HG02759 (cell line): ENCODE results near the gene CLDN18.

Source experiments
- ATAC-seq: cut with Tn5 transposase; IDR thresholded peaks from one replicate; pipeline ENCODE4 v1.9.1; 2021; ENCODE audit warnings: mild to moderate bottlenecking, moderate library complexity; ENCODE audit not compliant: unreplicated experiment

Gene CLDN18

DNA sequence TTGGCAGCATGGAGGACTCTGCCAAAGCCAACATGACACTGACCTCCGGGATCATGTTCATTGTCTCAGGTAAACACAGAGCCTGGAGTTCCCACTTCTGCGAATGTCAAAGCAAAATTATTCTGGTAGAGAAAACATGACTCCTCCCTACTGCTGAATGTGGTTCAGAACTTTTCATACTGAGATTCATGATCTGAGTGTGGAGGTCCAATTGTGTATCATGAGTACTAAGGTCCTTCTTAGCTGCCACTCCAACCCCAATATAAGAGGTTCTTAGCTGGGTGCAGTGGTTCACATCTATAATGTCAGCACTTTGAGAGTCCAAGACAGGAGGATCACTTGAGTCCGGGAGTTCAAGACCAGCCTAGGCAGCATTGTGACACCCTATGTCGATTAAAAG is 13.8 kb downstream of the CLDN18 start:
- peak; percentile 47 for ATAC-seq

DNA sequence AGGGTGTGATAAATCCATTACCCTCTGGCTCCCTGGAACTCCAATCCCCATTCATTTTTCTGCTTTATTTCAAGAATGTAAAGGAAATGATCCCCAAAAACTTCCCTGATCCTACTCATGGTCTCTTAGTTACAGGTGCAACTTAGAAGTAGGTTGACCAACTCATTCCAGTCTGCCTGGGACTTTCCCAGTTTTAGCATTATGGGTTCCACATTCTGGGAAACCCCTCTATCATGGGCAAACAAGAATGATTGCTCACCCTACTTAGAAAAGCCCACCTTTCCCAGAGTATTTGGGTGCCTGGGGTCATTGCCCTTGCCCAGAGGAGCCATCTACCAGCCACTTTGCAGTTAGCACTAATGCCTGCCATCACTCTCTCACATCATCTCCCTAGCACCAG is 15.6 kb downstream of the CLDN18 start:
- ATAC-seq: no peak

DNA sequence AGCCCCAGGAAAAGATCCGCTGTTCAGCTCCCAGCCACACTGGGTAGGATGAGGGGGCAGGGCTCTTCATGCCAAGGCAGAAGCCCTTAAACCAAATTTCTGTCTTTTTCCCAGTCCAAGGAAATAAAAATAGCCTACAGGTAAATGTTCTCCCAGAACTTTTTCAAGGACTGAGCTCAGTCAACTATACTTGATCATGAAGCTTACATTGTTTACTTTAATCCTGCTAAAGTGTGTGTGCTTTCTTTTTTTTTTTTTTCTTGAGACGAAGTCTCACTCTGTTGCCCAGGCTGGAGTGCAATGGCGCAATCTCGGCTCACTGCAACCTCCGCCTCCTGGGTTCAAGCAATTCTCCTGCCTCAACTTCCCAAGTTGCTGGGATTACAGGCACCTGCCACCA is 17.9 kb downstream of the CLDN18 start:
- no peak for ATAC-seq

DNA sequence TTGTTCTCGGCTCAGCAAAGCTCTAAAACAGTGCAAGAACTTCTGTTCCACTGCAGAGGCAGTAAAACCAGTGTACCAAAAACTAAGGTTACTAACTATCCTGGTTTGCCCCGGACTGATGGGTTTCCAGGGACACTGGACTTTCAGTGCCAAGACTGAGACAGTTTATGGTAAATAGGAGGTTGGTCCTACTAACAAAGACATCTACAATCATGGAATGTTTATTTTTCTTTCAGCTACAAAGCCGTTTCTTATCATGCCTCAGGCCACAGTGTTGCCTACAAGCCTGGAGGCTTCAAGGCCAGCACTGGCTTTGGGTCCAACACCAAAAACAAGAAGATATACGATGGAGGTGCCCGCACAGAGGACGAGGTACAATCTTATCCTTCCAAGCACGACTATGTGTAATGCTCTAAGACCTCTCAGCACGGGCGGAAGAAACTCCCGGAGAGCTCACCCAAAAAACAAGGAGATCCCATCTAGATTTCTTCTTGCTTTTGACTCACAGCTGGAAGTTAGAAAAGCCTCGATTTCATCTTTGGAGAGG is 20.8 kb downstream of the CLDN18 start:
- no peak for ATAC-seq

DNA sequence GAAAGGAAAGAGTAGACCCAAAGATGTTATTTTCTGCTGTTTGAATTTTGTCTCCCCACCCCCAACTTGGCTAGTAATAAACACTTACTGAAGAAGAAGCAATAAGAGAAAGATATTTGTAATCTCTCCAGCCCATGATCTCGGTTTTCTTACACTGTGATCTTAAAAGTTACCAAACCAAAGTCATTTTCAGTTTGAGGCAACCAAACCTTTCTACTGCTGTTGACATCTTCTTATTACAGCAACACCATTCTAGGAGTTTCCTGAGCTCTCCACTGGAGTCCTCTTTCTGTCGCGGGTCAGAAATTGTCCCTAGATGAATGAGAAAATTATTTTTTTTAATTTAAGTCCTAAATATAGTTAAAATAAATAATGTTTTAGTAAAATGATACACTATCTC is 21.6 kb downstream of the CLDN18 start:
- ATAC-seq: no peak

DNA sequence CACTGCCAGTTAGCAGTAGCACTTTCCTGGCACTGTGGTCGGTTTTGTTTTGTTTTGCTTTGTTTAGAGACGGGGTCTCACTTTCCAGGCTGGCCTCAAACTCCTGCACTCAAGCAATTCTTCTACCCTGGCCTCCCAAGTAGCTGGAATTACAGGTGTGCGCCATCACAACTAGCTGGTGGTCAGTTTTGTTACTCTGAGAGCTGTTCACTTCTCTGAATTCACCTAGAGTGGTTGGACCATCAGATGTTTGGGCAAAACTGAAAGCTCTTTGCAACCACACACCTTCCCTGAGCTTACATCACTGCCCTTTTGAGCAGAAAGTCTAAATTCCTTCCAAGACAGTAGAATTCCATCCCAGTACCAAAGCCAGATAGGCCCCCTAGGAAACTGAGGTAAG is 22.6 kb downstream of the CLDN18 start:
- peak; percentile 43 for ATAC-seq

DNA sequence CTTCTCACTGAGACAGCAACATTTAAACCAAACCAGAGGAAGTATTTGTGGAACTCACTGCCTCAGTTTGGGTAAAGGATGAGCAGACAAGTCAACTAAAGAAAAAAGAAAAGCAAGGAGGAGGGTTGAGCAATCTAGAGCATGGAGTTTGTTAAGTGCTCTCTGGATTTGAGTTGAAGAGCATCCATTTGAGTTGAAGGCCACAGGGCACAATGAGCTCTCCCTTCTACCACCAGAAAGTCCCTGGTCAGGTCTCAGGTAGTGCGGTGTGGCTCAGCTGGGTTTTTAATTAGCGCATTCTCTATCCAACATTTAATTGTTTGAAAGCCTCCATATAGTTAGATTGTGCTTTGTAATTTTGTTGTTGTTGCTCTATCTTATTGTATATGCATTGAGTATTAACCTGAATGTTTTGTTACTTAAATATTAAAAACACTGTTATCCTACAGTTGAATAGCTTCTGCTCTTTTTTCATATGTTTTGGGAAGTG is 23.3 kb downstream of the CLDN18 start:
- ATAC-seq: peak; percentile 32

DNA sequence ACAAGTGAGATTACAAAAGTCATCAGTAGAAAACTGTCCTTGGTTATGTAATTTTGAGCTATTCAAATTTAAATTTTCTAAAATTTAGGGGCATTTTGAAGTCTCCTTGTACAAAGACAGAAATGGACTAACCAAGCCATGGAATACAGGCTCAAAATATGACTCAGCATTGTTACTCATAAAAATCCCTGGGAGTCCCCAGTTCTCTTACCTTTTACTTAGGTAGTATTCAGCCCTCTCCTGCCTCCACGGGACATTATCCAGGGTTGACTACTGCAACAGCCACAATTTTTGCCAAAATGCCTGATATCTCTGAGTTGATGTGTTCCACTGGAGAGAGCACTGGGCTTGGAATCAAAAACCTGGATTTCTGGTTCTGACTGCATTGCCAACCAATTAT is 25.0 kb downstream of the CLDN18 start:
- ATAC-seq: peak; percentile 33

DNA sequence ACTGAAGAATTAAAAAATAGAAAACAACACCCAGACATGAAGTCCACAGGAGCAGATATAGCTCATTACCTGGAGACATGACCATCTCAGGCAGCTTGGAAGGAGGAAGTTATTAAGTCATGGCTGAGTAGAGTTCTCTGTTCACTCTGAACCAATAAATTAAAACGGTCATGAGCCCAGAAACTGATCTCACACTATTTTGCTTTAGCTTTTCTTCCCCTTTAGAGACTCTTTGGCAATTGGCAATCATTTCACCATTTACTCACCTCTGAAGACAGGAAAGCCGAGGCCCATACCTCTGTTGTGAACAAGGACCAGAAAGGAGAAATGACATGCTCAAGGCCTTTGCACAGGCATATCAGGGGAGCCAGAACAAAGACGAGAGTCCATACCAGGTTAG is 26.6 kb downstream of the CLDN18 start:
- no peak for ATAC-seq

DNA sequence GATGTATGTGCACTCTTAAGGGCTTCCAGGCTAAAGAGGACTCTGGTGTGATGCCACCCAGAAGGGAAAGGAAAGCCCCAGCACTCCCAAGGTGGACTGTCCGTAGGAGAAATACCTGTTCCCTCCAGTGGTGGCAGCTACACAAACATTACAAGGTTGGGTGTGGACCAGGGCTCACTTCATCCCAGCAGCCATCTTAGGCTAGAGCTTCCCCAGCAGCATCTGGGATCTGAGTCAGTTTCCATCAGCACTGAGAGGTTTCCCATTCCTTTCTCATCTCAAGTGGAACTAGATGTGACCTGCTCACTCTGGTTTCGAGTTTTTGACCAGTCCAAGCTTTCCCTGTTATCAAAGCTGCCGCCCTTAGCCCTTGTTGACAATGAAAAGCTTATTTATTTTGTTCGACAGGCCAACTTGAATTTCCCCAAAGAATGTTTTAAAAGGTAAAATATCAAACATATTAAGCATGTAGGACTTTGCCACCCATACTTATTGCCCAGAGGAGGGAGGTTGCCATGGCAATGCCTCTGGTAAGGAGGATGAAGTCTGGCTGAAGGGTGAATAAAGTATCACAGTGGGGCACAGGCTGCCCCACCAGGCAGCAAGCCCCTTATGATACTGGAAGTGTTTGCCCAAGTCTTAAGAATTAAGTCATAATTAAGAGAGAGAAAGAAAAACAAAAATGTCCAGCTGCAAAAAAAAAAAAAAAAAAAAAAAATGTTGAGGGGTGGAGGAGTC is 28.9 kb downstream of the CLDN18 start:
- no peak for ATAC-seq

DNA sequence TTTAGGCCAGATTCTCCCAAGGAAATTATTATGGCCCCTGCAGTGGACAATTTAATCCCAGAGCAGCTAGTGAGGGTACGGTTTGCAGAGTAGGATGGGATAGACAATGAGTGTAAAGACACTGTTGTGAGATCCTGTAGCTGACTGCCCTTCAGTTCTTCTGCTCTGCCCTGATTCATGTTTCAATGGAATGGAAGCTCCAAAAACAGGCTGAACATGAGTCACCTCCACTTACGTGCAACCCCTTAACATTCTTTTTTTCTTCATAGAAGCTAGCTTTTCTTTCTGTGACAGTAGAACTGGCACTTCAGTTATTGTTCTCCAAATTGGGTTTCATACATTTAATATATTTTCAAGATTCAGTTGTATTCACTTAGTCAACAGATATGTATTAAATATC is 32.1 kb downstream of the CLDN18 start:
- ATAC-seq: no peak

DNA sequence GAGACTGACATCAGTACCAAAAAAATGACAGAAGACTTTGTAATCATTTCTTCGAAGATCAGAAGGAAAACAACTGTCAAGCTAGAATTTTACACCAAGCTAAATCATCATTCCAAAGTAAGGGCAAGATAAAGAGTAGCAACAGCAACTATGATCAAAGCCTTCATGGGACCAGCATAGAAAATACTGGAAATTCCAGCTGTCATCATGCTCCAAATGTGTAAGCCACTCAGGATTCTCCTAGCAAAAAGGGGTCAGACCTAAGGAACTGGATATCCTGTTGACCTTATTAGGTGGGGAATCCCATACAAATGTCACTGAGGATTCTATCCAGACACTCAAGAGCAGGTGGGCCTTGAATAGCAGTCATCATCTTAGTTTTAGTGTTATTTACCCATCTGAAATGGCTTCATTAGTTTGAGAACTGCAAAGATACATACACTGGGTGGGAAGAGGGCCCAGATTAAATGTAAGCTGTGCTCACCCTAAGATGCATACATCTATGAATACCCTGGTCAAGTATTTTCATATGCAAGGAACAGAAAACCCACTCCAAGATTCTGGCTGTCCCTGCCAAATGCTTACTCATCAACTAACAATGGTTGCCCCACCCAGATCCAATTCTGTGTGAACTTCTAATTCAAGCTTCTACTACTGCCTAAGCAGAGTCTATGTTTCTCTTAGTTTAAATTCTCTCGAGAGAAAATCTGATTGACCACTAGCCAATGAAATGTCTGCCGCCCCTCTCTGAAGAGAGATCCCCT is 33.5 kb downstream of the CLDN18 start:
- ATAC-seq: no peak

DNA sequence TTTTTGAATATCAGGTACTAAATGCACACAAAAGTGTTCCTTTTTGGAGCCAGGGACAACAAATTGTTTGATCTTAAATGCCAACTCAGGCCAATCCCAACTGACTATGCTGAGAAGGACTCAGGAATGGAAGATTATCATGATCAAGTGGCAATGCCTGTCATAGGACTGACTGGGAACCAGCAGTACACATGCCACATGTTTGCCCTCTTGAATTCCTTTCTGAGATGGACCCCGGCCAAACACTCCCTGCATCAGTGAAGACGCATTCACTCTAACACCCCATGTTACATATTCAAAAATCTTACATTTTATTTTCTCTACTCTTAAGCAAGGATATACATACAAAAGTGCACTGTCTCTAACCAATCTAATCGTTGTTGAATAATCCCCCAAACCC is 36.1 kb downstream of the CLDN18 start:
- no peak for ATAC-seq

DNA sequence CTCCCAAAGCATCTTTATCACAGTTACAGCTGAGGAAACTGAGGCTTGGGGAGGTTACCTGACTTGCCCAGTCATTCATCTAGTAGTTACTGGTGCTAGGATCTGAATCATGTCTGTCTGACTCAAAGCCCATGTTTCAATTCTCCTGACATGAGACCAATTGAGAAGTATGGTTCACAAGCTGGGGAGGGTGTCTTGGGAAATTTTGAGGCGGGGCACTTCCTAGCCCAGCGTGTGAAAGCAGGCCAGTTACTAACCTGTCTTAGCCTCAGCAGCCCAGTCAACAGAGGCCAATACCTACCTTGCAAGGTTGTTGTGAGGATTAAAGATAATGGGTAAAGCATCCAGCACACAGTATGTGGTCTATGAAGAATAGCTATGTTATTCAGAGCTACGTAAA is 37.0 kb downstream of the CLDN18 start:
- ATAC-seq: peak; percentile 62

DNA sequence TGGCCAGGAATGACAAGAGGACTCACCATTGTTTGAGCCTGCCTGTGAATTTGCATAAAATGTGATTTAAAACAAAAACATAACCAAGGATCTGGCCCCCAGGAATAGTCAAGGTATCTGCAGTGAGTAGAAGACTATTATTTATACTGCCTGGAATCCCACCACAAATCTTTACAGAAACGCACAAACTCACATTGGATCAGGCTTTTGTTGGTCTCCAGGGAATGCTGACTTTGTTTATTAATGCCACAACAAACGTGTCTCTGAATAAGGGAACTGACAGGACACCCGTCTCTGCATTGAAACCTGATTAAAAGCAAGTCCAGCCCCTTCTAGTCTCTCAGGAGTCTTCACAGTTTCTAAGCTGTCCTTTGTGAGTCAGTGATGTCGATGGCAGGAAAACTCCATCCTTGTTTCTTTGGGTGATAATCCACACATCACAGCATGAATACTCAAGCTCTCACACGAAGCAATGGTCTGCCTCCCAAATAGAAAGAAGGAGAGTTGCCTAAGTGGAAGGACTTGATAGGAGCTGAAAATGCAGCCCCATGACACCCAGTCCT is 37.7 kb downstream of the CLDN18 start:
- no peak for ATAC-seq

DNA sequence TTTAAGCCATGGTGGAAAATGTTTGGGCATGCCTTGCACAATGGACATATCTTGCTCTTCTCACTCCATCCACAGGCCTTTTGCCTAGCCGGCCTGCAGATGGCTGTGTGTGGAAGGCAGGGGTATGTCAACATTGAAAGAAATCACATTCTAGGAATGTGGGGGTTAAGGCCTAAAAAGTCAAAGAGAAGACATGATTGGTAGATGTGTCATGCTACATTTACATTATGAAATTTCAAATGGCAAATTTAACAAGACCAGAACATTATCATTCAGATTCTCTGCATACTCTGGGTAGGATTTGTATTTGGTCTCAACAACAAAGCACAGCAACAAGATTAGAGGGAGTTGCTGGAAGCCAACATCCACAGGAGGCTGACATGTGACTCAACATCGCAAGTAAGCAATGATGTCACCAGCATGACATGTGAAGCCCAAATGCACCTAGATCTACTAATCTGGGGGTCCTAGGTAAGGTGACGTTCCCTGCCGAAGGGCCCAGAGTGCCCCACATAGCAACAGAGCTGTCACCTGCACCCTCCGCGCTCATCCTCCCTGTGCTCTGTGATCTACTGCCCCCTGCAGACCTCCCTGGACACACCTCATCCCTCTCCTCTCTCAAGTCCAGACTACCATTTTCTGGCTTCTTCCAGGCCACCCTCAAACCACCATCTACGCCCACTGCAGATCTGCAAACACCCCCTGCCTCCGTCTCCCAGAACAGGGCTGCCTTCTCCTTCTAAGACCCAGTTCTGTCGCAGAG is 39.4 kb downstream of the CLDN18 start:
- ATAC-seq: no peak

DNA sequence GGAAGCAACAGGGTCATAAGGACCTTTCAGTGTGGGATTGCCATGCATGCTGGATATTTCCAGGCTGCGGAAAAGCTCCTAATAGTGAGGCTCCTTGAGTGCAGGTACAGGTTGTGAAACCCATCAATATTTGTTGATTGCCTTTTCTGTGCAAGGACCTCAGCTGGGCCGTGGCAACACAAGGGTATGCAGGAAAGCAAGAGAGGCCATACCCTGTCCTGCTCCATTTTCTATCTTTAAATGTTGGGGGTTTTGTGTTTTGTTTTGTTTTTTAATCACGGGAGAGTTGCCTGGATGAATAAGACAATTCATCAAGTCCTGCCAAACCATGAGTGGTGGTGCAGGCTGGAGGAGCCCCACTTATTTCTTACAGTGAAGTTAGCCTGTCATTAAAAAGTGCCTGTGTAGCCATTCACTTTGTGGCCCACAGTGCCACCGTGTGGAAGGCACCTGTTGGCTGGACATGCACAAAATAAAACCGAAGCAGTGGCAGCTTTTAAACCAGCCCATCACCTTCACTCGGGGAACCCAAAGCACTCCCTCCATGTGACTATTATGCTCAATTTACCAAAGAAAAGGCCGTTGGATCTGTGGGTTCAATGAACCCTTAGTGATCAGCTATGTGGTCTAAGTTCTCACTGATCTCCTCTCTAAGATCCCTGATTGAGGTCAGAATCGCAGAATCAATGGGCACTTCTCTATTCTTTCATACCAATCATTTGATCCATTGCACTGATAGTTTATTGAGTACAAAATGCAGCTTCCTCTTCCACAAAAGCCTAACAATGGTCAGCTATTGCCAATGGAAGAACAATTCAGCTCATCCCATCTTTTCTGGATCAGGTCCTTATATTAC is 42.2 kb downstream of the CLDN18 start:
- peak; percentile 81 for ATAC-seq

DNA sequence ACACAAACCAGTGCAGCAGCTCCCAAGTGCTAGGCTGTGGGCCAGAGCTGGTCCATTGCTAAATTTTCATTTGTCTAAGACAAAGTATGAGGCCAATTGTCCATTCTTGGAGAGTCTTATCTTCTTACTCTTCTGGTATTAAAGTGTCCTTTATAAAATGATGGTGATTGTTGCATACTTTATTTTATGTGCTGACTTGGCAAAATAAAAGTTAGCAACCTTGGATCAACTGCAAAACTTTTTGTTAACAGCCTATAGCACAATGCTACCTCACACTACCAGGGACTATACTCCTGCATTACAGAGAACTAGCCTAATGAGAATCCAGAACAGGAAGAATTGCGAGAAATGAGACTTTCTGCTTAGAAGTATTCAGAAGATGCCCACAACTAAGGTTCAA is 44.1 kb downstream of the CLDN18 start:
- ATAC-seq: no peak

DNA sequence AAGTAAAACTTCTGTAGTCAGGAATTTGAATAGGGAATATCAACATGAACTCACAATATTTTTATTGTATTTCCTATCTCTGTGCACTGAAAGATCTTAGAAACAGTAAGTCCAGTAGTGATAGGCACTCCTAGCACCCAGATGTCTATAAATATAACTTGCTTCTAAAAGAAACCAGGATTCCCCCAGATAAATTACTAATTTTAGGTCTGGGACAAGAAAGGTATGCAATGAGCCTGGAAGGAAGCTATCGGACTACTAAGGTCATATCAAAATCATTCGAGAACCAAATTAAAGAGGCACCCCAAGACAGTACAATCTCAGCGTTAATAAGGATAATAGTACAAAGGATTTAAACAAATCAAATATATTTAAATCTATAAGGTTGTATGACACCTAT is 47.4 kb downstream of the CLDN18 start:
- ATAC-seq: no peak

DNA sequence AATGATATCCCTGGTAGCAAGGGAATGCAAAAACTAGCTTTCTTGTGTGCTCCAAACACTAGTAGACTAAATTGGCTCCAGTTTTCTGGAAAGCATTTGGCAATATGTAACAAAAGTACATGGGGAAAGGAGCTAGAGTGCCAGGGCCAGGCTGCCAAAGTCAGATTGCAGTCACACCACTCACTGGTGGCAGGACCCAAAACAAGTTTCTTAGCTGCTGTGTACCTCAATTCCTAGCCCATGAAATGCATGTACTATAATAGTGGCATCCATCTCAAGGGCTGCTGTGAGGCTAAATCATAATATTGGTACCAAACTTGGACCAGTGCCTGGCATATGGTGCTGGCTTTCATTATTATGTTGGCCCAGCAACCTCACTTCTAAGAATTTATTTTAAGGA is 49.3 kb downstream of the CLDN18 start:
- ATAC-seq: no peak
